ENCODE measurements around the gene CYBA.

CYBA gene

GRCh38 chr16:88691924-88692560 lies 41.2 kb upstream of the CYBA start:
- DNase-seq (ENCODE audit: low spot score), result no peak
- no peak overlapping the region for H3K4me3 ChIP-seq

GRCh38 chr16:88691129-88691813 lies 40.4 kb upstream of the CYBA start:
- Histone ChIP-seq H3K4me3 (no peak overlapping the region), H3K27ac (no peak overlapping the region)
- no peak for DNase-seq (ENCODE audit: low spot score)
- no peak for TF ChIP-seq CTCF (IDR thresholded peaks at IDR 0.05)

More at GRCh38 chr16:88691924-88692560, 41.2 kb upstream of the CYBA start:
- H3K27ac ChIP-seq, result no peak overlapping the region
- TF ChIP-seq CTCF (IDR thresholded peaks at IDR 0.05), result no peak

GRCh38 chr16:88690341-88691128 lies 39.7 kb upstream of the CYBA start:
- no peak overlapping the region for H3K4me3 ChIP-seq
- no peak for TF ChIP-seq CTCF (IDR thresholded peaks at IDR 0.05)
- no peak for DNase-seq (ENCODE audit: low spot score)
- H3K27ac ChIP-seq, result no peak overlapping the region

GRCh38 chr16:88688013-88688778 lies 37.3 kb upstream of the CYBA start:
- no peak for DNase-seq (ENCODE audit: low spot score)
- H3K27ac ChIP-seq, result no peak overlapping the region
- no peak for TF ChIP-seq CTCF (IDR thresholded peaks at IDR 0.05)
- no peak overlapping the region for H3K4me3 ChIP-seq

- DNase-seq (ENCODE audit: low spot score), result no peak
- Histone ChIP-seq H3K27ac (no peak overlapping the region), H3K4me3 (no peak overlapping the region)
- no peak for TF ChIP-seq CTCF (IDR thresholded peaks at IDR 0.05)
Measured at GRCh38 chr16:88687676-88688012, 36.8 kb upstream of the CYBA start.

- Histone ChIP-seq H3K27ac (no peak overlapping the region), H3K4me3 (no peak overlapping the region)
- no peak for TF ChIP-seq CTCF (IDR thresholded peaks at IDR 0.05)
- DNase-seq (ENCODE audit: low spot score), result no peak
Measured at GRCh38 chr16:88687254-88687576, 36.4 kb upstream of the CYBA start.
